HepG2 (cell line): ENCODE data around the gene PBX2. TPM values are rescaled to one million over a fixed set of nuclear protein-coding genes. Genes with fewer than 3 reads are reported as not detected.
A peak's percentile ranks its signal among the peaks of the same experiment; 100 is the strongest.

Experiments used
- ATF5 ChIP-seq: sonication (generic); formaldehyde crosslinking; IDR thresholded peaks from 2 replicates; pipeline ENCODE4 v1.4.0; 2020; ENCODE audit warnings: mild to moderate bottlenecking, low read depth, missing genetic modification reagents
- ATM ChIP-seq: fragments of 450-650 bp; IDR thresholded peaks from 2 replicates; pipeline ENCODE4 v1.7.1; 2017; ENCODE audit warnings: mild to moderate bottlenecking, borderline replicate concordance
- CHCHD3 ChIP-seq: sonication (generic); formaldehyde crosslinking; IDR thresholded peaks from 2 replicates; pipeline ENCODE4 v1.8.0; 2022; ENCODE audit warnings: mild to moderate bottlenecking, missing genetic modification reagents, moderate library complexity
- HMGXB3 ChIP-seq: sonication (generic); formaldehyde crosslinking; IDR thresholded peaks from 2 replicates; pipeline ENCODE4 v1.4.0; 2020; ENCODE audit warnings: missing genetic modification reagents, borderline replicate concordance
- MED13 ChIP-seq: sonication (generic); formaldehyde crosslinking; IDR thresholded peaks from 2 replicates; pipeline ENCODE4 v1.5.0; 2020; ENCODE audit warnings: missing genetic modification reagents
- PRMT3 ChIP-seq: sonication (generic); formaldehyde crosslinking; IDR thresholded peaks from 2 replicates; pipeline ENCODE4 v1.8.1; 2022; ENCODE audit warnings: low read depth, mild to moderate bottlenecking, moderate library complexity, missing genetic modification reagents, borderline replicate concordance
- ZNF318 ChIP-seq: sonication (generic); formaldehyde crosslinking; IDR thresholded peaks from 2 replicates; pipeline ENCODE4 v1.4.0; 2020; ENCODE audit warnings: mild to moderate bottlenecking, missing genetic modification reagents
- ZNF333 ChIP-seq: sonication (generic); formaldehyde crosslinking; IDR thresholded peaks from 2 replicates; pipeline ENCODE4 v1.4.0; 2020; ENCODE audit warnings: mild to moderate bottlenecking, missing genetic modification reagents, borderline replicate concordance
- ZNF343 ChIP-seq: sonication (generic); formaldehyde crosslinking; IDR thresholded peaks from 2 replicates; pipeline ENCODE4 v1.4.0; 2020; ENCODE audit warnings: mild to moderate bottlenecking, missing genetic modification reagents
- ZNF660 ChIP-seq: sonication (generic); formaldehyde crosslinking; IDR thresholded peaks from 2 replicates; pipeline ENCODE4 v1.5.1; 2020; ENCODE audit warnings: mild to moderate bottlenecking, low read depth, missing genetic modification reagents, borderline replicate concordance
- ZNF83 ChIP-seq: sonication (generic); formaldehyde crosslinking; IDR thresholded peaks from 2 replicates; pipeline ENCODE4 v1.4.0; 2020; ENCODE audit warnings: missing genetic modification reagents, mild to moderate bottlenecking, borderline replicate concordance
- polyA plus RNA-seq, 8 experiments: library from polyadenylated mRNA; depleted of rRNA in 3 of 8; stranded (reverse) in 7 of 8; unstranded in 1 of 8; fragments of >200 nt; fragmentation: Illumina TruSeq in 4 of 8; extraction: Trizol in 4 of 8; gene quantifications; 2 replicates each; pipeline versions ENCODE4 v1.2.1 to v1.2.3, GENCODE V29; 2011 to 2016; ENCODE audit warnings: low read depth in 4 of 8, missing spikeins in 1 of 8, mixed read lengths in 1 of 8; ENCODE audit not compliant: insufficient read depth in 1 of 8
- total RNA-seq, 5 experiments: library from RNA; depleted of rRNA; stranded (reverse); fragments of >200 nt; fragmentation: Illumina TruSeq; extraction: Trizol; gene quantifications; 2 replicates each; pipeline ENCODE4 v1.2.3, GENCODE V29; 2016; ENCODE audit warnings: low read depth in 1 of 5

PBX2 gene
- total and polyA plus RNA-seq, 2 of the 13 experiments (the other 11 are each of a cell fraction or from before 2014, with no cell fraction given), result 42.3 to 77.8 TPM

- TF ChIP-seq ZNF660 (CRISPR knock-in tag) (peak; percentile 83; the same call in 1 of the 2 replicates), ZNF343 (no peak), ATM (no peak), ZNF83 (CRISPR knock-in tag) (no peak), ZNF333 (CRISPR knock-in tag) (0 out of 2 replicates have a peak, but pooled peaks have one; percentile 9), CHCHD3 (no peak), PRMT3 (CRISPR knock-in tag) (no peak), HMGXB3 (no peak), MED13 (CRISPR knock-in tag) (0 out of 2 replicates have a peak, but pooled peaks have one; percentile 12), ZNF318 (CRISPR knock-in tag) (no peak), ATF5 (CRISPR knock-in tag) (no peak)
These were observed 6.9 kb upstream of the PBX2 start (continued) for GRCh38 chr6:32196682-32197616.
